22Rv1 (cell line): ENCODE data around the gene ZYG11B.

Experiments used
- ZFX ChIP-seq: fragments of 450-650 bp; IDR thresholded peaks from 2 replicates; pipeline ENCODE4 v1.6.1; 2017; ENCODE audit warnings: antibody characterized with exemption, borderline replicate concordance
- TF ChIP-seq, protein P1 (sequence below): fragments of 450-650 bp; IDR thresholded peaks from 2 replicates; pipeline ENCODE4 v1.5.1; 2017; ENCODE audit warnings: mild to moderate bottlenecking

DNA sequence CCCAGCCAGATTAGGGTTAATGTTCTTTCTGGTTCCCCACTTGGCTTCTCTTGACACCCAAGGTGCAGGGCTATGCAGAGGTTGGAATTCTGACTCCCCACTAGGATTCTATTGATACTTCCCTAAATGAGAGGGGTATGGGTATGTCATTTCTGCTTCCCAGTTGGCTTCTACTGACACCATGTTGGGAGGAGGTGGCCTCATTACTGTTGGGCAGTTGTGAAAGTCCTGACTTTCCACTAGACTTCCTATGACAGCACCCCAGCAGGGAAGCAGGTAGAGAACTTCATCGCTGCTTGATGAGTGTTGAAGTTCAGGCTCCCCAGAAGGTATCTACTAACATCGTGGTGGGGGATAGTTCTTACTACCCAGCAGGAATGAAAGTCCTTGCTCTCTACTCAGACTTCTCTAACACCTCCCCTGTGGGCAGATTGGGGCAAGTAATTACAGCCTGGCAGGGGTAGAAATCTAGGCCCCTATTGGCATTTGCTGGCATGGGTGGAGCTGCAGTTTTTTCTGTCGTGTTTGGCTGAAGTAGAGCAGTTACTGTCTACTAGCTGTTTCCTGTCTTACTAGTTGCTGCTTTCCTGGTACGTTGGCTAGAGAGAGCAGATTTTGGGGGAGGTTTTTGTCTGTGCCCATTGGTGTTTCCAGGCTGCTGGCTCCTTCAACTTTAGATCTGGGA, 41.5 kb downstream of the ZYG11B start:
- TF ChIP-seq, protein P1, sequence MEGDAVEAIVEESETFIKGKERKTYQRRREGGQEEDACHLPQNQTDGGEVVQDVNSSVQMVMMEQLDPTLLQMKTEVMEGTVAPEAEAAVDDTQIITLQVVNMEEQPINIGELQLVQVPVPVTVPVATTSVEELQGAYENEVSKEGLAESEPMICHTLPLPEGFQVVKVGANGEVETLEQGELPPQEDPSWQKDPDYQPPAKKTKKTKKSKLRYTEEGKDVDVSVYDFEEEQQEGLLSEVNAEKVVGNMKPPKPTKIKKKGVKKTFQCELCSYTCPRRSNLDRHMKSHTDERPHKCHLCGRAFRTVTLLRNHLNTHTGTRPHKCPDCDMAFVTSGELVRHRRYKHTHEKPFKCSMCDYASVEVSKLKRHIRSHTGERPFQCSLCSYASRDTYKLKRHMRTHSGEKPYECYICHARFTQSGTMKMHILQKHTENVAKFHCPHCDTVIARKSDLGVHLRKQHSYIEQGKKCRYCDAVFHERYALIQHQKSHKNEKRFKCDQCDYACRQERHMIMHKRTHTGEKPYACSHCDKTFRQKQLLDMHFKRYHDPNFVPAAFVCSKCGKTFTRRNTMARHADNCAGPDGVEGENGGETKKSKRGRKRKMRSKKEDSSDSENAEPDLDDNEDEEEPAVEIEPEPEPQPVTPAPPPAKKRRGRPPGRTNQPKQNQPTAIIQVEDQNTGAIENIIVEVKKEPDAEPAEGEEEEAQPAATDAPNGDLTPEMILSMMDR, result no peak
- no peak for TF ChIP-seq ZFX
